HepG2 (cell line): Measurements from ENCODE around the gene ANKRD12. TPM values are rescaled to one million over a fixed set of nuclear protein-coding genes. Genes with fewer than 3 reads are reported as not detected.
A peak's percentile ranks its signal among the peaks of the same experiment; 100 is the strongest.

Experiments
- BCL6 ChIP-seq: IDR thresholded peaks from 2 replicates; pipeline ENCODE4 v1.6.1; 2016; ENCODE audit warnings: missing genetic modification reagents, missing compliant biosample characterization
- ERF ChIP-seq: IDR thresholded peaks from 2 replicates; pipeline ENCODE4 v1.6.1; 2018; ENCODE audit warnings: missing biosample characterization, missing genetic modification reagents
- HES4 ChIP-seq: sonication (generic); formaldehyde crosslinking; IDR thresholded peaks from 2 replicates; pipeline ENCODE4 v1.9.0; 2021; ENCODE audit warnings: mild to moderate bottlenecking, missing genetic modification reagents, borderline replicate concordance
- KDM2A ChIP-seq: sonication (generic); formaldehyde crosslinking; IDR thresholded peaks from 2 replicates; pipeline ENCODE4 v1.4.0; 2020; ENCODE audit warnings: low read depth, missing genetic modification reagents, borderline replicate concordance
- NFYB ChIP-seq: sonication (generic); formaldehyde crosslinking; IDR thresholded peaks from 2 replicates; pipeline ENCODE4 v1.4.0; 2020; ENCODE audit warnings: missing genetic modification reagents
- NKX3-1 ChIP-seq: sonication (generic); formaldehyde crosslinking; IDR thresholded peaks from 2 replicates; pipeline ENCODE4 v1.5.0; 2020; ENCODE audit warnings: missing genetic modification reagents
- RBM22 ChIP-seq: fragments of 200-400 bp; formaldehyde crosslinking; optimal IDR thresholded peaks from 2 replicates; pipeline ENCODE3; 2017; ENCODE audit warnings: mild to moderate bottlenecking, low read length, moderate library complexity
- SRF ChIP-seq: IDR thresholded peaks from 2 replicates; pipeline ENCODE4 v1.6.1; 2011; ENCODE audit warnings: mild to moderate bottlenecking, low read depth, low read length, moderate library complexity
- ZBTB38 ChIP-seq: sonication (generic); formaldehyde crosslinking; IDR thresholded peaks from 2 replicates; pipeline ENCODE4 v1.5.1; 2020; ENCODE audit warnings: mild to moderate bottlenecking, missing genetic modification reagents
- ZFX ChIP-seq: sonication (generic); formaldehyde crosslinking; IDR thresholded peaks from 2 replicates; pipeline ENCODE4 v1.4.0; 2020; ENCODE audit warnings: mild to moderate bottlenecking, low read depth, missing genetic modification reagents, moderate library complexity
- ZNF136 ChIP-seq: sonication (generic); formaldehyde crosslinking; IDR thresholded peaks from 2 replicates; pipeline ENCODE4 v1.8.1; 2022; ENCODE audit warnings: low read depth, mild to moderate bottlenecking, moderate library complexity, missing genetic modification reagents
- ZNF331 ChIP-seq: sonication (generic); formaldehyde crosslinking; IDR thresholded peaks from 2 replicates; pipeline ENCODE4 v1.4.0; 2020; ENCODE audit warnings: missing genetic modification reagents
- ZNF746 ChIP-seq: sonication (generic); formaldehyde crosslinking; IDR thresholded peaks from 2 replicates; pipeline ENCODE4 v1.8.0; 2022; ENCODE audit warnings: mild to moderate bottlenecking, missing genetic modification reagents
- polyA plus RNA-seq, 8 experiments: library from polyadenylated mRNA; depleted of rRNA in 3 of 8; stranded (reverse) in 7 of 8; unstranded in 1 of 8; fragments of >200 nt; fragmentation: Illumina TruSeq in 4 of 8; extraction: Trizol in 4 of 8; gene quantifications; 2 replicates each; pipeline versions ENCODE4 v1.2.1 to v1.2.3, GENCODE V29; 2011 to 2016; ENCODE audit warnings: low read depth in 4 of 8, missing spikeins in 1 of 8, mixed read lengths in 1 of 8; ENCODE audit not compliant: insufficient read depth in 1 of 8
- total RNA-seq, 5 experiments: library from RNA; depleted of rRNA; stranded (reverse); fragments of >200 nt; fragmentation: Illumina TruSeq; extraction: Trizol; gene quantifications; 2 replicates each; pipeline ENCODE4 v1.2.3, GENCODE V29; 2016; ENCODE audit warnings: low read depth in 1 of 5
- TF ChIP-seq, protein P1 (sequence below): sonication (generic); formaldehyde crosslinking; IDR thresholded peaks from 2 replicates; pipeline ENCODE4 v1.4.0; 2020; ENCODE audit warnings: missing genetic modification reagents
- TF ChIP-seq, protein P2 (sequence below): sonication (generic); formaldehyde crosslinking; IDR thresholded peaks from 2 replicates; pipeline ENCODE4 v1.5.1; 2020; ENCODE audit warnings: missing genetic modification reagents, mild to moderate bottlenecking, borderline replicate concordance
- TF ChIP-seq, protein P3 (sequence below): sonication (generic); IDR thresholded peaks from 2 replicates; pipeline ENCODE4 v1.6.1; 2016; ENCODE audit warnings: low read depth, borderline replicate concordance
- TF ChIP-seq, protein P4 (sequence below): IDR thresholded peaks from 2 replicates; pipeline ENCODE4 v1.6.1; 2016; ENCODE audit warnings: missing compliant biosample characterization, missing genetic modification reagents, borderline replicate concordance
- TF ChIP-seq, protein P5 (sequence below): sonication (generic); formaldehyde crosslinking; IDR thresholded peaks from 2 replicates; pipeline ENCODE4 v1.4.0; 2020; ENCODE audit warnings: mild to moderate bottlenecking, missing genetic modification reagents
- TF ChIP-seq, protein P6 (sequence below): sonication (generic); formaldehyde crosslinking; IDR thresholded peaks from 2 replicates; pipeline ENCODE4 v1.8.0; 2022; ENCODE audit warnings: missing genetic modification reagents, mild to moderate bottlenecking, moderate library complexity, borderline replicate concordance

ANKRD12 gene
- total and polyA plus RNA-seq, 2 of the 13 experiments (the other 11 are each of a cell fraction or from before 2014, with no cell fraction given), result 6.0 to 23.2 TPM

DNA sequence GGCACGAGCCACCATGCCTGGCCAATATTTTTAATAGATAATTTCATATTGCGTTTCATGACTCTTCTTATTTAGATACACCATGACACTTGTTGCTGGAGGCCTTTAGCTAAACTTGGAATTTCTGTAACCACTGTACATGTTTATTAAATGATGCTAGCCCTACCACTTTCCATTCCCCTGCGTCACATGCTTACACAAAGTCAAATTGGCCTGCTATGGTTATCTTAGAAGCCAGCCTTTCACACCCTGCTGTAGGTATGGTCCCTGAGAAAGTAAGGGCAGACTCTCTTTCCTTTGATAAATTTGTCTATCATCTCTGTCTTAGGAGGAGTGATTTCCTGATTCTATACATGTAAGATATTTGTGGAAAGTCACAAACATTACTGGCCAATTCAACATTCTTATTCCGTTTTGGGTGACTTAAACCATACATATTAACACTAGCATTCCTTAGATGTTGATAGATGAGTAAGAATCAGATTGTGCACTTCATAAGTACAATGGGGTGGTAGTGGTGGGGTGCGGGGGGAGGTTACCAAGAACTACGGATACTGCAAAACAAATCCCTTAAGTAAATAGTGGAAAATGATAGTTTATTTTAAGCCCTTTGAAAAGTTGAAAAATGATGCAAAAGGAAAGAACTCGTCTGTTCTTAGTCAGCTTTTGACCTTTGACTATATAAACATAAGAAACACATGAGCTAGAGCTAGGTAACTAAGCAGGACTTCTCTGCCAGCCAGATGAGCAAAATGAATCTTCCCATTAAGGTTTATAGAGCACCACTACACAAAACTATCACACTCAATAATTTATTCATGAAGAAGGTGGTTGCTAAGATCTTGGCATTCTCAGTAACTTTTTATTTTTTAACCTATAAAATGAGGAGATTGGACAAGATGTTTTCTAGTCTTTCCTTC is 42.0 kb upstream of the ANKRD12 start (continued):
- 0 out of 2 replicates have a peak, but pooled peaks have one; percentile 15 for TF ChIP-seq NKX3-1 (CRISPR knock-in tag)
- 0 out of 2 replicates have a peak, but pooled peaks have one; percentile 22 for TF ChIP-seq ZFX (CRISPR knock-in tag)
- TF ChIP-seq ZNF331 (CRISPR knock-in tag), result no peak
- no peak for TF ChIP-seq SRF
- TF ChIP-seq, protein P1, sequence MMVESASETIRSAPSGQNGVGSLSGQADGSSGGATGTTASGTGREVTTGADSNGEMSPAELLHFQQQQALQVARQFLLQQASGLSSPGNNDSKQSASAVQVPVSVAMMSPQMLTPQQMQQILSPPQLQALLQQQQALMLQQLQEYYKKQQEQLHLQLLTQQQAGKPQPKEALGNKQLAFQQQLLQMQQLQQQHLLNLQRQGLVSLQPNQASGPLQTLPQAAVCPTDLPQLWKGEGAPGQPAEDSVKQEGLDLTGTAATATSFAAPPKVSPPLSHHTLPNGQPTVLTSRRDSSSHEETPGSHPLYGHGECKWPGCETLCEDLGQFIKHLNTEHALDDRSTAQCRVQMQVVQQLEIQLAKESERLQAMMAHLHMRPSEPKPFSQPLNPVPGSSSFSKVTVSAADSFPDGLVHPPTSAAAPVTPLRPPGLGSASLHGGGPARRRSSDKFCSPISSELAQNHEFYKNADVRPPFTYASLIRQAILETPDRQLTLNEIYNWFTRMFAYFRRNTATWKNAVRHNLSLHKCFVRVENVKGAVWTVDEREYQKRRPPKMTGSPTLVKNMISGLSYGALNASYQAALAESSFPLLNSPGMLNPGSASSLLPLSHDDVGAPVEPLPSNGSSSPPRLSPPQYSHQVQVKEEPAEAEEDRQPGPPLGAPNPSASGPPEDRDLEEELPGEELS (CRISPR knock-in tag), result peak; percentile 27; the same call in 1 of the 2 replicates
- no peak for TF ChIP-seq KDM2A
- no peak for TF ChIP-seq ZBTB38 (CRISPR knock-in tag)
- peak; percentile 79 for TF ChIP-seq BCL6 (CRISPR knock-in tag)
- TF ChIP-seq, protein P2, sequence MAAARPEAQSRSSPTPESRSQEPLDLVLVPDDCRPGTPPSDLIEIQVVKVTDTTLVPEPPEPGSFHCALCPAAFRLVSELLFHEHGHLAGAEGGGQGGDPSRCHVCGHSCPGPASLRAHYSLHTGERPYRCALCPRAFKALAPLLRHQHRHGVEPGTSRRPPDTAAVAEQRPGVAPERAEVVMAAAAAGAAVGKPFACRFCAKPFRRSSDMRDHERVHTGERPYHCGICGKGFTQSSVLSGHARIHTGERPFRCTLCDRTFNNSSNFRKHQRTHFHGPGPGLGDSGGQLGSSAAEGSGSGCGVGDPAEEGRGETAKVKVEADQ (CRISPR knock-in tag), result no peak
- TF ChIP-seq, protein P3, sequence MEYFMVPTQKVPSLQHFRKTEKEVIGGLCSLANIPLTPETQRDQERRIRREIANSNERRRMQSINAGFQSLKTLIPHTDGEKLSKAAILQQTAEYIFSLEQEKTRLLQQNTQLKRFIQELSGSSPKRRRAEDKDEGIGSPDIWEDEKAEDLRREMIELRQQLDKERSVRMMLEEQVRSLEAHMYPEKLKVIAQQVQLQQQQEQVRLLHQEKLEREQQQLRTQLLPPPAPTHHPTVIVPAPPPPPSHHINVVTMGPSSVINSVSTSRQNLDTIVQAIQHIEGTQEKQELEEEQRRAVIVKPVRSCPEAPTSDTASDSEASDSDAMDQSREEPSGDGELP, result 0 out of 2 replicates have a peak, but pooled peaks have one; percentile 38
- no peak for TF ChIP-seq NFYB
- TF ChIP-seq ZNF746 (CRISPR knock-in tag), result no peak
- no peak for TF ChIP-seq HES4 (CRISPR knock-in tag)
- TF ChIP-seq ZNF136 (CRISPR knock-in tag), result no peak
- no peak for TF ChIP-seq RBM22
- TF ChIP-seq ERF (CRISPR knock-in tag), result peak; percentile 28; the same call in 1 of the 2 replicates
- TF ChIP-seq, protein P4, sequence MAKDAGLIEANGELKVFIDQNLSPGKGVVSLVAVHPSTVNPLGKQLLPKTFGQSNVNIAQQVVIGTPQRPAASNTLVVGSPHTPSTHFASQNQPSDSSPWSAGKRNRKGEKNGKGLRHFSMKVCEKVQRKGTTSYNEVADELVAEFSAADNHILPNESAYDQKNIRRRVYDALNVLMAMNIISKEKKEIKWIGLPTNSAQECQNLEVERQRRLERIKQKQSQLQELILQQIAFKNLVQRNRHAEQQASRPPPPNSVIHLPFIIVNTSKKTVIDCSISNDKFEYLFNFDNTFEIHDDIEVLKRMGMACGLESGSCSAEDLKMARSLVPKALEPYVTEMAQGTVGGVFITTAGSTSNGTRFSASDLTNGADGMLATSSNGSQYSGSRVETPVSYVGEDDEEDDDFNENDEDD, result no peak
- TF ChIP-seq, protein P5, sequence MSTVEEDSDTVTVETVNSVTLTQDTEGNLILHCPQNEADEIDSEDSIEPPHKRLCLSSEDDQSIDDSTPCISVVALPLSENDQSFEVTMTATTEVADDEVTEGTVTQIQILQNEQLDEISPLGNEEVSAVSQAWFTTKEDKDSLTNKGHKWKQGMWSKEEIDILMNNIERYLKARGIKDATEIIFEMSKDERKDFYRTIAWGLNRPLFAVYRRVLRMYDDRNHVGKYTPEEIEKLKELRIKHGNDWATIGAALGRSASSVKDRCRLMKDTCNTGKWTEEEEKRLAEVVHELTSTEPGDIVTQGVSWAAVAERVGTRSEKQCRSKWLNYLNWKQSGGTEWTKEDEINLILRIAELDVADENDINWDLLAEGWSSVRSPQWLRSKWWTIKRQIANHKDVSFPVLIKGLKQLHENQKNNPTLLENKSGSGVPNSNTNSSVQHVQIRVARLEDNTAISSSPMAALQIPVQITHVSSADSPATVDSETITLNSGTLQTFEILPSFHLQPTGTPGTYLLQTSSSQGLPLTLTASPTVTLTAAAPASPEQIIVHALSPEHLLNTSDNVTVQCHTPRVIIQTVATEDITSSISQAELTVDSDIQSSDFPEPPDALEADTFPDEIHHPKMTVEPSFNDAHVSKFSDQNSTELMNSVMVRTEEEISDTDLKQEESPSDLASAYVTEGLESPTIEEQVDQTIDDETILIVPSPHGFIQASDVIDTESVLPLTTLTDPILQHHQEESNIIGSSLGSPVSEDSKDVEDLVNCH (CRISPR knock-in tag), result no peak
- TF ChIP-seq, protein P6, sequence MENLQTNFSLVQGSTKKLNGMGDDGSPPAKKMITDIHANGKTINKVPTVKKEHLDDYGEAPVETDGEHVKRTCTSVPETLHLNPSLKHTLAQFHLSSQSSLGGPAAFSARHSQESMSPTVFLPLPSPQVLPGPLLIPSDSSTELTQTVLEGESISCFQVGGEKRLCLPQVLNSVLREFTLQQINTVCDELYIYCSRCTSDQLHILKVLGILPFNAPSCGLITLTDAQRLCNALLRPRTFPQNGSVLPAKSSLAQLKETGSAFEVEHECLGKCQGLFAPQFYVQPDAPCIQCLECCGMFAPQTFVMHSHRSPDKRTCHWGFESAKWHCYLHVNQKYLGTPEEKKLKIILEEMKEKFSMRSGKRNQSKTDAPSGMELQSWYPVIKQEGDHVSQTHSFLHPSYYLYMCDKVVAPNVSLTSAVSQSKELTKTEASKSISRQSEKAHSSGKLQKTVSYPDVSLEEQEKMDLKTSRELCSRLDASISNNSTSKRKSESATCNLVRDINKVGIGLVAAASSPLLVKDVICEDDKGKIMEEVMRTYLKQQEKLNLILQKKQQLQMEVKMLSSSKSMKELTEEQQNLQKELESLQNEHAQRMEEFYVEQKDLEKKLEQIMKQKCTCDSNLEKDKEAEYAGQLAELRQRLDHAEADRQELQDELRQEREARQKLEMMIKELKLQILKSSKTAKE (CRISPR knock-in tag), result no peak
